ENCODE results near the gene SLC38A6.

Gene SLC38A6

DNA sequence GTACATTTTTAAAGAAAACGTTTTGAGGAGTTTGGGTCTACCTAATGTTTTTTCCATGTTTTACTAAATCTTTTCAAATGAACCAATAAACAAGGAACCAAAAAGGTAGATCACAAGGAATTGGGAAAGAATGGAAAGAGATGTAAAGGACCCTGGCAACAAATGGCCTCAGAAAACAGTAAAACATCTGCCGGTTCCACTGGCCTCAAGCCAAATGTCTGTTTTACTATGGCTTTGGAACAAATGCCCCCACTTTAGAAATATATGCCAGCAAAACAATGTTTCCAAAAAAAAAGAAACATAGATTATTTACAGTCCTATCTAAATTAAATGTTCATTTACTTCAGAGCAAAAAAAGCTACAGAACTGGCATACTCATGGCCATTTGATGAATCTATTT, 3.2 kb upstream of the SLC38A6 start:
- no peak for DNase-seq (ENCODE audit: low spot score)

DNA sequence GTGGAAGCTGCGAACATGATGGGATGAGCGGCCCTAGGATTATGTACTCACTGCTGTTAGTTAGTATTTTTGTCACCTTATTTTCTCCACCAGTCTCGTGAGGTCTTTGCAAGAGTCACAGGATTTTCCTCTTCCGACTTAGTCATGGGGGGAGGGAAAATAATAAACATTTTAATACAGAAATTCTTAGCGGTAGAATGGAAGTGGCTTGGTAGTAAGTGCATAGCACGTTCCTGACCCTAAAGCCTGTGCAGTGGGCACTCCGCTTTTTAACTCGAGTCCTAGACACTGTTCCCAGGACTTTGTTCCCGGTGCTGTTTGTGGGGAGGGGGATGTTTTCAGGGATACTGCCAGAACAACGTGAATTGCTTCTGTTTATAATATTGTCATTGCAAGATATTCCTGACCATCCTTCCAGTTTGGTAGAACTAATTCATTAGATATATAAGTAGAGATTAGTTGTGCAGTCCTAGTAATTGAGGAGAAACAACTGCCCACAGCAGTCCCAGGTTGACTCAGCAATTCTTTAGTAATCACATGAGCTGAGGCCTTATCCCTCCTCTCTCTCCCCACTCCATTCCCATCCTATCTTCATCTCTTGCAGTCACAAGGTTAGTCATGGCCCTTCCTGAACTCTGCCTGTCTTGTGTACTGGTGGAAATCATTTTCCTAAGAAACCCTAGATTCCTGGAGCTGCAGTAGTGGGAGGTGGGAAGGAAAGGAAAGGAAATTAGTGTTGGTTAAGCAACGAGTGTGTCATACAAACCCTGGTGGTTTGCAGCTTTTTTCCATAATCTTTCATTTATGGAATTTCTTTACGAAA, 799 bp downstream of the SLC38A6 start:
- DNase-seq (ENCODE audit: low spot score), result peak; percentile 11

DNA sequence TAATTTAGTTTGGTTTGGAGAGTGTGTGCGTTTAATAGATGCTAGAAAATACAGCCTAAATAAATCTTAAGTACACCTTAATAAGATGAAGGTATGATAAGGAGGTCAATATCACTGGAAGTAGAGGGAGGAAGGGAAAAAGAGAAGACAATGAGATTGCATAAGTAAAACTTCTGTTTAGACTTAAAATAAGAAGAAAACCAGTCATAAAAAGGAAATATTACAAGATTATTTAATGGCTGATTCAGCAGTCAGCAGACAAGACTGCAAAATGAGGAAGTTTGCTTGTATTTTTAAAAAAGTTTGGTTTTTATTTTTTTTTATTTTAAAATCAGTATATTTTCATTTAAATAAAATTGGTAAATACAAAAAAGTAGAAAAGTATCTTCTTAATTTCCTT, 3.2 kb downstream of the SLC38A6 start:
- no peak for DNase-seq (ENCODE audit: low spot score)

DNA sequence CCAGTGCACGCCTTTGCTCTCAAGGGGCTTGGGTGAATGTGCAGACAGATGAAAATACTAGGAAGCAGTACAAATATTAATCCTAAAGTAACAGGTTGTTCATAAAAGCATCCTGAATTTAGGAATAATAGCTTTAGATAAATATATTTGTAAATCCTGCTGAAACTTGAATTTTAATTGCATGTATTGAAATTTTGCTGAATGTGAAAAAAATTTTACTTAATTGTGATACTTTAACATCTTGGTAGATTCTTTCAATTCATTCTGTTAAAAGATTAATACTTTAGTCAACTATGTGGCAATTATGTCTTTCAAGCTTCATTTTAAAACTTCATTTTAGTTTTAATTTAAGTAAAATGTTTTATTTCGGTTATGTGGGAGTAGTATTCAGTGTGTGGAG, 5.5 kb downstream of the SLC38A6 start:
- no peak for DNase-seq (ENCODE audit: low spot score)

DNA sequence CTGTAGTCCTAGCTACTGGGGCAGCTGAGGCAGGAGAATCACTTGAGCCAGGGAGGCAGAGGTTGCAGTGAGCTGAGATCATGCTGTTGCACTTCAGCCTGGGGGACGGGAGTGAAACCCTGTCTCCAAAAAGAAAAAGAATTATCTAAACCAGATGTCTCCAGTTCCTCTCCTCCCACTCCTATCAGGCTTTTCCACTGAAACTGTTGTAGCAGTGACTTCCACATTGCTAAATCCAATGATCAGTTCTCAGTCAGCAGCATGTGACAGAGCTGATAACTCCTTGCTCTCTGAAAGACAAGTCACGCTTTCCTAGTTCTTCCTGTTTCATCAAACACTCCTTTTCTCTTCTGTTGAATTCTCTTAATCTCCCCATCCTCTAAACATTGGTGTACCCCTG, 8.6 kb downstream of the SLC38A6 start:
- no peak for DNase-seq (ENCODE audit: low spot score)

DNA sequence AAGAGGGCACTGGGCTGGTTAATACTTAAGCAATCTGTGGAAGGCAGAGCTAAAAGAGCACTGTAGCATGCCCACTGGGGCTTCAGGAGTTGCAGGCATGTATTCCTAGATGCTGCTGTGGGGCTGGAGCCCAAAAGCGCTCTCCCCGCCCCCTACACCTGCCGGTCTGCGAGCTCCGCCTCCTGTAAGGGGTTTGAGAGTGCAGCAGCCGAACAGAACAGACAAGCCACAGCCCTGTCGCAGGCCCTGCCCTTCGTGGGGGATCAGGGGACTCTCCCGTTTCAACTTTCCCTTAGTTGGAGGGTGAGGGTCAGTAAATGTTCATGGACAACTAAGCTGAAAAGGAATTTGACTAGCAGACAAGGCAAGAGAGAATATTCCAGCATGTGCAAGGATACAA, 17.6 kb downstream of the SLC38A6 start:
- no peak for DNase-seq (ENCODE audit: low spot score)

DNA sequence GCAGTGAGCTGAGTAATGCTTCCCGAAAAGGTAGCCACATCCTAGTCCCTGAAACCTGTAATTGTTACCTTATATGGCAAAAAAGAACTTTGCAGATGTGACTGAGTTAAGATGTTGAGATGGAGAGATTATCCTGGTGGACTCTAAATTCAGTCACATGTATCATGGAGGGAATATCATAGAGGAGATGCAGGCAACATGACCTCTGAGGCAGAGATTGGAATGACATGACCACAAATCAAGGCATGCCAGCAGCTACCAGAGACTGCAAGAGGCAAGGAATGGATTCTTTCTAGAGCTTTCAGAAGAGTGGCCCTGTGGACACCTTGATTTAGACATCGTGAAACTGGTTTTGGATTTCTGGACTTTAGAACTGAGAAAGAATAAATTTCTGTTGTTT, 18.5 kb downstream of the SLC38A6 start:
- DNase-seq (ENCODE audit: low spot score), result no peak

DNA sequence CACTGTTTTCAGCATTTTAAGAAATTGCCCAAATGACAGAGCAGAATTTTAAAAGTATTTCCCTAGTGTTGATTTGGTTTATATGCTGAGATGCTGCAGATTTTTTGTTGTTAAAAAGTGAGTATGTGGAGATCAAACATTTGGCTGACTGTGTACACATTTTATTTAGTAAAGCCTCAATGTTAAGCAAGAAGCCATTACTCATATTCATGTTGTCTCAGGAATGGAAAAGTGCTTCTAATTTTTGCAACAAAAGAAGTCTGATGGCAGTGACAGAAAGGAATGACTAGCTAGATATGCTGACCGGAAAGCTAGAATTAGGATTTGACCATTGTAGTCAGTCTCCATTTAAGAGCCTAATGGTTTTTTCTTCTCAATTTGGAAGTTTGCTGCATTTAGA, 22.5 kb downstream of the SLC38A6 start:
- DNase-seq (ENCODE audit: low spot score), result no peak

DNA sequence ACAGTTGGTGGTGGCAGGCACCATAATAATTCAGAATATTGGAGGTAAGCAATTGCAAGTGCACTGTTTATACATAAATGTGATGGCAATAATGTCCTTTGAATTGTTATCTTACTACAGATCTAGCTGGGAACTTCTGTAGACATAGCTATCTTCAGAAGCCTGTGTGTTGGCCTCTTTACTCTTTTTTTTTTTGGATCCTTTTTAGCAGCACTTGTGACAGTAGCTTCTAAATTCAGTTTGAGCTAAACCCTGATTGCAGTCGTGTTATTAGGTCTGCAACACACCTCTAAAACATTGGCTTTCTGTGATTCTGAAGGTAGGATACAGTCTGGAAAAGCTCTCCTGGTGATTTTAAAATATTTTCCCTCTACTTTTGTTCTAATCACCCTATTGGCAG, 38.5 kb downstream of the SLC38A6 start:
- no peak for DNase-seq (ENCODE audit: low spot score)

DNA sequence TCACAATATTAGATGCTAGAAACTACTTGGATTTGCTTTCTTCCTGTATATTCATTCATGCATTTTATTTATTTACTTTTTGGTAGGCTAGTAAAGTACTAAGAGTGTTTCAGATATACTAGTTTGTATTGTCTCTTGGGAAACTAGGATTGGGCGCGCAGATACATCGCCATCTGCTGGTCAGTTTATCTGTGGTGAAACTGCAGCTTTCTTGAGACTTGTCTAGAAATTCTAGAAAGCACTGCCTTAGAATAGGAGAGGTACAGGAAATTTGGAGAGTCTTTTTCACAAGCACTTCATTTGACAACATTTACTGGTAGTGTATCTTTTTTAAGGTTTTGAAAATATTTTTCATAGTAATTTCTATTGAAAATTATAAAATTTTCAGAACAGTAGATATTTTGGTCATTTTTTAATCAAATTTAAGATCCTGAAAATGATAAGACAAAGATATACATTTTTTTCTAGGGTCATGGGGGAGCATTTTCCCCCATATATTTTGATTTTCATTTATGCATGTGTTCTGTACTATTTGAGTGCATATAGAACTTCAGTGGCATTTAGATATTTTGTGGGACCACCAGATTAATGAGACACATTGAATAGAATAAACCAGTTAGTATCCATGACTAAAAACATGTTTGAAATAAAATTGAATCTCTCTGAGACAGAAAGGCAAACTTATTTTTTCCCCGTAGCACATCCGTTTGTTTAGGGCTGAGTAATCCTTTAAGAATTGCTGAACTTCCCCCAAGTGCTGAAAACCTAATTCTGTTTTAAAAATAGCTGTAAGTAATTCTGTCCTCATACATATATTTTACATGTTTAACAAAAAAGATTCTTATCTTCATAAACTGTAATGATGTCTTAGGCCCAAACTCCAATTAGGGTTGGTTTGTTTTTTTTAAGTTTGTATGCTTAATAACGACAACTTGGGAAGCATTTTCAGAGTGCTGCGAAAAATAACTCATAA, 44.5 kb downstream of the SLC38A6 start:
- peak; percentile 49 for DNase-seq (ENCODE audit: low spot score)

DNA sequence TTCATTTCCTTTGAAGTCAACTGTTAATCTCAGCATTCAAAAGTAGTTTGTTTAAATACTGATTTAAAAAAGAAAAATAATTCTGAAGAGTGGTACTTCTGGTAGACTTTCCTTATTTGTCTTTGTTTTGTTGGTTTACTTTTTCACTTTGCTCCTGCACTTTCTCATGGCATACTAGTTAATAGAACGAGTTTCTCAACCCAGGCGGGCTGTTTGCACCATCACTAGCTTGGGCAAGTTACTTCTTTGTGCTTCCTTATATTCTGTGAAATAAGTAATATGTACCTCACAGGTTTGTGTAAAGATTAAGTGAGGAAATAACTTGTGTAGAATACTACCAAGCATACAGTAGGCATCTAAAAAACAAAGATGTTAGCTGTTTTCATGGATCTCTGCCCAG, 45.5 kb downstream of the SLC38A6 start:
- DNase-seq (ENCODE audit: low spot score), result no peak

DNA sequence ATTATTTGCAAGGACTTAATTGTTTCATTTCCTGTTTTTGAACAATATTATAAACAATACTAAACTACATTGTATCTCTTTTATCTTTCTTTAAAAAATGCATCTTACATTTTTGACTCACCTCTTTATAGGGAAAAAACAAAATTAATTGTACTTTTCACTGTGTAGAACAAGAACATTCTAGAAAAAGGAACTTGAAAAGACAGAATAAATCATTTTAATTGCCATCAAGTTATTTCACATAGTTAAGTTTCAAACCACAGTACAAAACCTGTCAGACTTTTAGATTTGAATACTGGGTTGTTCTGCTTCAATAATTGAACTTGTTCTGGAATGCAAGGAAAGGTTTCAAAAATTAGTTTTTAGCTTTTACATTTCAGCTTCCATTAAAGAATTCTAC, 50.0 kb downstream of the SLC38A6 start:
- no peak for DNase-seq (ENCODE audit: low spot score)

DNA sequence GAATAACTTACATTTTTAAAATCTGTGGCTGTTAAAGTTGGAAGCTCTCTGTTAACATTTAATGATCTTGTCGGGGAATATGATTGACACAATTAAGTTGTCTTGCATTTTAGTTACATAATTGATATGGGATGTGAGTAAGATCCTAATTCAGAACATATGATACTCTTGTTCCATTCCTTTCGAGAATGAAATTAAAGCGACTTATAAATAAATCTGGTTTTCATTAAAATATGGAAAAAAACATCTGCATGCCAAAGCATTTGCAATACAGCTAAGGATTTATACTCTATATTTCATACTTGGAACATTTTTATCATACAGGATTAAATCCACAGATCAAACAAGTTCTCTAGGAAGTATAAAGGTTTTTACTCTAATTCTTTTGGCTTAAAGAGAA, 52.0 kb downstream of the SLC38A6 start:
- DNase-seq (ENCODE audit: low spot score), result no peak

DNA sequence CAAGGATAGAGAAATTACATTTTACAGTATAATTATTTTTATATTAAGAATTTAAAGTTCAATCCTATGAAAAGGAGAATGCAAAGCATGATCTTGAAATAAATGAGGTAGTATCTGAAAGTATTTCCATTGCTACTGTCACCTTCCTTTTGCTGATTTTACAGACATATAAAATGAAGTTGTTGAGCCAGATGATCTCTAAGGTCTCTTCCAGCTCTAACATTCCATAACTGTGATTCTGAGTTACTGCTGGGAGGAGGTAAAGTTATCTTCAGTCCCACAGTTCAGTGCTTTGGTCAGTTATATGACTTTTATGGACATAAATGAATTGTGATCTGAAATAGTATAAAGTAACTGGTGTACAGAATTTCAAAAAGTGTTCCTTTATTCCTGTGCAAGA, 52.8 kb downstream of the SLC38A6 start:
- DNase-seq (ENCODE audit: low spot score), result no peak

DNA sequence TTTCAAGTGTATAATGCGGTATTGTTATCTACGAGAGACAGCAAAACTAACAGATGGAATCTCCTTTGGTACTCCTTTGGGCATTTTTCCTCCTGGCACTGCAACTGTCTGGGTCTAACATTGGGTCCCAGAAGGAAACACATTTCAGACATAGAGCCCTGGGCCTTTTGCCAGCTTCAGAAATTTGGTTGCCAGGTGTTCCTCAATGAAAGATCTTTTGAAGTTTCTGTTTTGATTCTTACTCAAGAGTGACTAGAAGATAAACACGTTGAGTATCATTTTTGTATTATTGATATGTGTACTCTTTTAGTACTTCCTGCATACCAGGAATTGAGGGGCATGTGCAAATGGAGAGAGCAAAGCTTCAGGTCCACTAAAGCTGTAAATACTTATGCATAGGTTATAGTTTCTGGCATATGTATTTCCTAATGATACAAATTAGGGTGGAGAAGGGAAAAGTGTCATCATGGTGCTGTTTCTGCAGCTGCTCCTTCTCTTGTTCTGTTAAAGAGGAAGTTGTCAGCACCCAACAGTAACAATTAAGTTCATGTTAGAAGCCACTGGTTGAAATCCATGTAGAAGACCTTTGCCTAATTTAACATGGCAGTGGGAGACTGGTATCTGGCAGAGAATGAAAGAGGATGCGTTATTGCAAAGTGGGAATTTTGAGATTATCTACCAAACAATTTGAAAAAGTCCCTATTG, 53.5 kb downstream of the SLC38A6 start:
- no peak for DNase-seq (ENCODE audit: low spot score)

DNA sequence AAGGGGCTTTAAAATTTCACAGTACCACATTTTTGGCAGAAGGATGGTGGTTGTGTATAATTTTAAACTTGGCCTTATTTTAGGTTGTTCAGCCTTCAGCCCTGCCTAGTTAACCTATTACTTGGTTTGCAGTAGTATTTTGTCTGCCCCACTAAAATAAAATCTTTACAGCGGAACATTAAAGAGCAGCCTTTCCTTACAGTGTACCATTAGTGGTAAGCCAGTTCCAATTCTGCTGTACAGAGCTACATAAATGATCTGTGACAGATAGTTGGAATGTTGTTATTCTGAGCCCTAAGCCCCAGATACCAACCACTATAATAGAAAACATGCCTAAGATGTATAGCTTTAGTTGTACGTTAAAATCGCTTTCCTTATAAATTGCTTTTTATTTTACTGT, 56.2 kb downstream of the SLC38A6 start:
- no peak for DNase-seq (ENCODE audit: low spot score)

DNA sequence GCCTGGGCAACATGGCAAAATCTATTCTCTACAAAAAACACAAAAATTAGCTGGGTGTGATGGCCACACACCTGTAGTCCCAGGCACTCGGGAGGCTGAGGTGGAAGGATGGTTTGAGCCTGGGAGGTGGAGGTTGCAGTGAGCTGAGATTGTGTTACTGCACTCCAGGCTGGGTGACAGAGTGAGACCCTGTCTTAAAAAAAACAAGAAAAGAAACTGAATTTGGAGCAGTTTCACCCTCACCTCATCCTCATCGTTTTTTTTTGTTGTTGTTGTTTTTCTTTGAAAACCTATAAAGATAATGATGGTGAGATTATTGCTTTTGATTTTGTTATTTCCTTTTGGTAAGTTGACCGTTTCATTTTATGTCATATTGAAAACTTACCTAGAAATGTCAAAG, 60.7 kb downstream of the SLC38A6 start:
- no peak for DNase-seq (ENCODE audit: low spot score)

DNA sequence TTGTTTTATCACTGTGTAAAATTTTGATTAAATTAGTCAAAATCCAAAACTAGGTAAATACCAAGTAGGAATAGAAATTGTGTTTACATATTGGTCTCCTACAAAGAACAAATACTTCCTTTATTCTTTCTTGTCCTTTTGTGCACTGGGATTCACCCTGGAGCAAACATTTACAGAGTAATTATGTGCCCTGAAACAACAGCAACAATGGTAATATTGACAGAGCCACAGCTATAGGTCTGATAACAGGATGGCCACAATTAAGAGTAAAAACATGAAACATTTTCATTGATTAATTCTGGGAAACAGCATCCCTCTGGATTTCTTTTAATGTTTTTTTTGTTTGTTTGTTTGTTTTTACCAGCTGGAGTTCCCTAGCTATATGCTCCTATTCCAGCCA, 61.2 kb downstream of the SLC38A6 start:
- no peak for DNase-seq (ENCODE audit: low spot score)

DNA sequence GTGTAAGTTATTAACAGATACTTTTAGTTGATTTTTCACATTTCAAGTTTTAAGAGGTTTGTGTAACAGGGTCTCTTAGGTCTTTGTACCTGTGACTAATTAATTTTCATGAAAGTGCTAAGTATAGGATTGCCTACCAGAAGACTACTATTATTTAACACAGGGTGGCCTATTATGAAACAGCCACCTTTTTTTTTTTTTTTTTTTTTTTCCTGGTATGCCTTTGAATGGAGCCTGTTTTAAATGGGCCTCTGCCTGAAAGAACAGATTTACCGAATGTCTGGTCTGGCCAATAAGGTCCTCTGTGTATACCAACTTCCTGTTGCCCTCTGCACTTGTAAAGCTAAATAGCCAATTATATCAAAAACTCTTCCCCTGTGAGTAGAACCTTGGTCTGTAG, 62.5 kb downstream of the SLC38A6 start:
- DNase-seq (ENCODE audit: low spot score), result no peak

DNA sequence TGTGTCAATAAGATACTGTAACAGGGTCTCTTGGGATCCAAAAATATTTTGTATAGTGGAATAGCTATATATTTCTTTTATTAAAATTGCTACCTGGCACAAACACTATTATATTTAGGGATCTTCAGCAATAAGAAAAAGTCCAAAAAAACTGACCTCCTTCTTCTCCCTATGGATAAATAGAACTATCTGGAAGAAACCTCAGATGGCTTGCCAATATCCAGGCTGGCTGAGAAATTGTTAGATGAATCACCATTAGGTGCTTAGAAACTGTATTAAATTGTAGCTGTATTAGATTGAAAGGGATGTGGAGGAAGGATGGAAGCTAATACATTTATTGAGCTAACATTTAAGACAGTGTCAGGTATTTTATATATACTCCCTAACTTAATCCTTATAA, 66.0 kb downstream of the SLC38A6 start:
- DNase-seq (ENCODE audit: low spot score), result no peak

DNA sequence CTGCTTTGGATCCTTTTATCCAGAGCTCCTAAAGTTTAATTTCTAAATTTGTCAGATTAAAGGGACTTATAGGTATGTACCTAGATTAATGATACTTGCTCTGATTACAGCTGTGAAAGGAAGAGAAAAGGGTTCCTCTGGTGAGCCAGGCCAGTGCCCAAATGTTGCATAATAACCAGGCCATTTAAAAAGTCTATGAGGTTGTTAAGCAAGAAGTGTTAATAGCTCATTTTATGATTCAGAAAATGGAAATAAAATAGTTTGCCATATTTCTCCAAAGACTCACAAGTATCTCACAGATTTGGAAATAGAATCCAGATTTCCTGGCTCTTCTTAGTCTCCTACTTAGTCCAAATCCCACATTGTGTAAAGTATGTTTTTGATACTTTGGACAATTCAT, 67.6 kb downstream of the SLC38A6 start:
- no peak for DNase-seq (ENCODE audit: low spot score)

DNA sequence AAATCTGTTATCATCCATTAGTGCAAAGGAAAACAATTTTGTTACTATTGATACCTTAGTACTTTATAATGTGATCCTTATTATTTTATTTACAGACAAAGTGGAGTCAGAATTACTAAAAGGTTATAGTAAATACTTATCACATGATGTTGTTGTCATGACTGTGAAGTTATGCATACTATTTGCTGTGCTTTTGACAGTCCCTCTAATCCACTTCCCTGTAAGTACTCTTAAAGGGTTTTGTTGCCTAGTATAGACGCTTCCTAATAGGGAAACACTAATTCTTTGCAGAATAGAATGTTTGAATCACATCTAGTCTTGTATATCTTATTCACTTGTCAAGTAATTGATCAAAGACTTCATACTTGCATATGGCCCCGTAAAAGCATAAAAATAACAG, 69.4 kb downstream of the SLC38A6 start:
- no peak for DNase-seq (ENCODE audit: low spot score)
